HPDE6-E6E7 (cell line): ENCODE data around the gene DDX28.
"Not testable (repeated sequence)": the region's sequence is repeated elsewhere in the genome, so short reads cannot be mapped to it uniquely, and the experiment has no call there.

Source experiments
- DNase-seq: peaks from one replicate; pipeline ENCODE4 v3.0.0; 2011; ENCODE audit warnings: missing footprints; ENCODE audit errors: extremely low spot score

The DDX28 gene

DNA sequence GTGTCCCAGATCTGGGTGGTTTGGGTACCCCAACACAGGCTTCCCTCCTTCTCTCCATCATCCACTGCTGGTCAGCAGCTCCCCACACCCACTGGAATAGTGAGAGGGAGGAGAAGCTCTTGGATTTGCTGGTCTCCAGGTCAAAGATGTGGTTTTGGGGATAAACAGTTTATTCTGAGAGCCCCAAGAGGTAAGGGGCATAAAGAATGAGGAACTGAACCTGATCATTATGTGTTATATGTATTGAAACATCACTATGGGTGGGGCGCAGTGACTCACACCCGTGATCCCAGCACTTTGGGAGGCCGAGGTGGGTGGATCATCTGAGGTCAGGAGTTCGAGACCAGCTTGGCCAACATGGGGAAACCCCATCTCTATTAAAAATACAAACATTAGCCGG lies 27.6 kb downstream of the DDX28 start:
- DNase-seq = no peak

DNA sequence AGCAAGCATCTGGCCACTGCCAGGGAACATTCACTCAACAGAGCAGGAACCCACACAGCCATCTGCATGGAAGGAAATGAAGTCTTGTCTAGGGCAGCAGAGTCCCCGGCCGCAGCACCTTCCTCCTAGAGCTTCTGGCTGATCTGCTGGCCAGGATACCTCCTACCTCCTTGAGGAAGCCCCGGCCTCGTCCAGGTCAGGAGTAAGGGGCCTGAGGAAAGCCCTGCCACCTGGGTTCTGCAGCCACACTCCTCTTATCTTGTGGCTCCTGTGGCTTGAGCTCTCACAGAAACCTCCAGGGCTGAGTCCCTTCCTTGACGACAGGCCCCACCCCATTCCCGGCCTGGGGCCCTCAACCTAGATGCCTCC lies 29.0 kb downstream of the DDX28 start:
- DNase-seq = not testable (repeated sequence)

DNA sequence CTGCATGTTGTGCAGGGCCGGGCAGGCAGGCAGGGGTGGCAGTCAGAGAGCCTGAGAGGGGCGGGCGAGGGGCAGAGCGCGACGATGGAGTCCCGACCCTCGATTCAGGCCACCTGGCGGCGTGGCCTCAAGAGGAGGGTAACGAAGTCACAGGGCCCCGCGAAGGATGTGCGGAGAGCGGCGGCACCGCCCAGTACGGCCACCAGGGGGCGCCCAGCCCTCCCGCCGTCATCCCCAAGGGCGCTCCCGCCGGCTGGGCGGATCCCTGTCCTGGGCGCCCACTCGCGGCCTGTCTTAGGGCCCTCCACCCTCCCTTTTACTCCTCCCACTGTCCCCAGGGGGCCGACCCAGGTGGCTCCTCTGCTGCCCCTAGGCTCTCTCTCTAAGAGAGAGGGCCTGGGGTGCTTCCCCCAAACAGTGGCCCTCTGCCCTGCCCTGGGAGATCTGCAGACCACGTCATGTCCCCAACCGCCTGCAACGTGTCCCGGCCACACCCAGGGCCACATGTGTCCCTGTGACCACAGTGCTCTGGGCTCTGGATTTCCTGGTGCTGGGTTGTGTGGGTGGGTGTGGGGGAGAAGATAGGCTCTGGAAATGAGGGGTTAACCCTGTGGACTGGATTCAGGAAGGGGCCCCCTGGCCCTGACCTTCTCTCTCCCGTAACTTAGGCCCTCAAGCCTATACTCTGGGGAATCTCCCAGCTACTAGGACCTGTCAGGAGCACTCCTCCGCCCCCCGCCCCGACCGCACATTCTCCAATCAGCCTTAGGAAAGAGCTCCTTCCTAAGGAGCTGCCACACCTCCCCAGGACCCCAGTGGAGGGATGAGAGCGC lies 29.6 kb downstream of the DDX28 start:
- DNase-seq = peak; percentile 80

- no peak for DNase-seq
These were observed 30.3 kb downstream of the DDX28 start for GRCh38 chr16:67992661-67993206.

- no peak for DNase-seq
These were observed 33.0 kb downstream of the DDX28 start for GRCh38 chr16:67990018-67990386.

DNA sequence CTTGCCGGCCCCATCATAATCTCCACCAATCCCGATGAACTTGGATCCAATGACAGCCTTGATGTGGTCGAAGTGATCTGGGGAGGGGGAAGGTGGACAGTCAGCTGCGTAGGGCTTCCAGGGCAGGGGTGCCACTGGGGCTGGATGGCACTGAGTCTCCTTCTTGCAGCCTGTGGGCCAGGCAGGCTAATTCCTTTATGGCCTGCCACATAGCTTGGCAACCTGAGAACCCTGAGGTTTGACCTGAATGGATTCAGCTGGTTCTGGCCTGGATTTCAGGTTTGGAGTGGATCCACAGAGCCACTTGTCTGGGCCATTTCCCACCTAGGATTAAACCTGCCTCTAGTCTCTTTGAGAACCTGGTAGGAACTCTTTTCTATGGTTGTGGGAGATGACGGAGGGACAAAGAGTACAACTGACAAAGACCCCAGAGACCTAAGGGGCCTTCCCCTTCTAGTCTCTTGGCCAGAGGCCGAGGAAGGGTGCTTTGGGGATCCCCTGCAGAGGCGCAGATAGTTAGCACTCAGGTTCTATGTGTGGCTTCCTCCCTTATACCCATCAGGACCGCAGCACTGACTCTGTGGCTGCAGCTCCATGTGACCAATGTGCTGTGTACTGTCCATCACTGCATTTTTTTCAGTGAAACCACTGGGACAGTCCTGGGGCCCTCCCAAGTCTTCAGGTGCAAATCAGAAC lies 33.6 kb downstream of the DDX28 start:
- no peak for DNase-seq

- no peak for DNase-seq
These were observed 34.4 kb downstream of the DDX28 start for GRCh38 chr16:67988675-67989074.

DNA sequence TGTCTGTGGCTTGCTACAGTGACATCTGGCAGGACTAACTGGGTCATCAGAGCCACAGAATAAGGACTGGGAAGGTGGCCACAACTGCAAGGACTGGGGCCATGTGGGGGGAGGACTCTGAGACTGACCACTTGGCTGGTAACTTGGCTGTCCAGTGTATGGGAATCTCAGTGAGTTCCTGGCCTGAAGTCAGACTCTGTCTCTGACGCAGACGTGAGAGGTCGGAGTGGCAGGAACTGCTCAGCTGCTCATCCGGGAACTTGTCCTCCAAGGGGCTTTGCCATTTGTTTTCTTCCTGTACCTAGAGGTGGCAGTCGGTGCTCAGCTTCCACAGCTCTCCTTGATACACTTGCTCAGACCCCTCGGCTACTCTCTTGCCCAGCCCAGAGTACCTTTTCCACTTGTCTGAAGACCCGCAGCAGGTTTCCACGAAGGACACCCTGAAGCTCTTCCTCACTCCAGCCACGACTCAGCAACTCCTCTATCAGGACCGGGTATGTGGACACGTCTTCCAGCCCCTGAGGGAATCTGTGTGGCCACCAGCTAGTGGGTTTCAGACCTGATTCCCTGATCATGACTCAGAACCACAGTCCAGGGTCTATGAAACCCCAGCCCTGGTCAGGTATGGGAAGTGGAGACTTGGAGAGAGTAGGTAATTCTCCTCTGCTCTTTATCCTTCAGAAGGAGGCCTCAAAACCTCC lies 35.4 kb downstream of the DDX28 start:
- DNase-seq = no peak

GRCh38 chr16:67986949-67987348 lies 36.1 kb downstream of the DDX28 start:
- DNase-seq = no peak

DNA sequence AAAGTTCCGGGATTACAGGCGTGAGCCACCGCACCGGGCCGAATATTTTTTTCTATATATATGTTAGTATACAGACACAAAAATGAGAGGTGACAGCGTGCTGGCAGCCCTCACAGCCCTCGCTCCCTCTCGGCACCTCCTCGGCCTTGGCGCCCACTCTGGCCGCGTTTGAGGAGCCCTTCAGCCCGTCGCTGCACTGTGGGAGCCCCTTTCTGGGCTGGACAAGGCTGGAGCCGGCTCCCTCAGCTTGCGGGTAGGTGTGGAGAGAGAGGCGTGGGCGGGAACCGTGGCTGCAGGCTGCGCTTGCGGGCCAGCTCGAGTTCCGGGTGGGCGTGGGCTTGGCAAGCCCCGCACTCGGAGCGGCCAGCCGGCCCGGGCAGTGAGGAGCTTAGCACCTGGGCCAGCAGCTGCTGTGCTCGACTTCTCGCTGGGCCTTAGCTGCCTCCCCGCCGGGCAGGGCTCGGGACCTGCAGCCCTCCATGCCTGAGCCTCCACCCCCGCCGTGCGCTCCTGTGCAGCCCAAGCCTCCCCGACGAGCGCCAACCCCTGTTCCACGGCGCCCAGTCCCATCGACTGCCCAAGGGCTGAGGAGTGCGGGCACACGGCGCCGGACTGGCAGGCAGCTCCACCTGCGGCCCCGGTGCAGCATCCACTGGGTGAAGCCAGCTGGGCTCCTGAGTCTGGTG lies 40.9 kb downstream of the DDX28 start:
- DNase-seq = no peak

- DNase-seq = no peak
These were observed 42.9 kb downstream of the DDX28 start, which contains the start of gene DPEP3 for GRCh38 chr16:67979955-67980678. TSS of gene DPEP3 (minus strand) at chr16:67980499. CDS start at chr16:67980380, 119 bp downstream.

DNA sequence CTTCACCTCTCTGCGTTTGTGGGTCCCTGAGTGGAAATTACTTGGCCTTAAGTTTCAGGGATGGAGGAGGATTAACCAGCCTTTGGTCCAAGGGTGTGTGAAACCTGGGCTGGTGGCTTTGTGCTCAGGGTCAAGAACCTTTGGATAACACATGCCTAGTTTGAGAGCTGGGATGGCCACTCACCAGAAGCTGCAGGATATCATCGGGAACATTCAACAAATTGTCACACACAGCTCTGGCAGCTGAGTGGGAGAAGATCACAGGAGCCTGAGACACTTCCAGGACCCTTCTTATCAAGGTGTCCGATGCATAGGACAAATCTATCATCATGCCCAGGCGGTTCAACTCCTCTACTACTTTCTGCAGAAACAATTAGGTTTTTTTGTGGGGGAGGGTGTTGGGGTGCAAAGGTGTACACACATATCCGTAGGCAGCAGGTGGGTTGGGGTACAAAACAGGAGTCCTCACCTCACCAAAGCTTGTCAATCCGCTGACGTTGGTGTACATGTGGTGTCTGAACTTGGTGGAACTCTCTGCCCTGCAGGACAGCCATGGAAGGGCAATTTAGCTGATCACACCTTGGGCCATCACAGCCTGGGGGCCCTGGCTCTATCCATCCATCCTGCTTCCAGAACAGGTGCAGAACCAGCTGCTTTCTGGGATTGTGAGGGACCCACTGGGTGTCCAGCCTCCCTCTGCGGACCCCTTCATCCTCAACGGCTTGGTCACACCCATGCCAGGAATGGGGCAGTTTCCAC lies 45.4 kb downstream of the DDX28 start:
- DNase-seq = no peak

GRCh38 chr16:67977005-67977404 lies 46.0 kb downstream of the DDX28 start:
- DNase-seq = no peak

GRCh38 chr16:67976205-67976604 lies 46.8 kb downstream of the DDX28 start:
- DNase-seq = no peak

- DNase-seq = no peak
These were observed 47.5 kb downstream of the DDX28 start for GRCh38 chr16:67975321-67976105.

- DNase-seq = not testable (repeated sequence)
These were observed 50.7 kb downstream of the DDX28 start for GRCh38 chr16:67972285-67972684.

DNA sequence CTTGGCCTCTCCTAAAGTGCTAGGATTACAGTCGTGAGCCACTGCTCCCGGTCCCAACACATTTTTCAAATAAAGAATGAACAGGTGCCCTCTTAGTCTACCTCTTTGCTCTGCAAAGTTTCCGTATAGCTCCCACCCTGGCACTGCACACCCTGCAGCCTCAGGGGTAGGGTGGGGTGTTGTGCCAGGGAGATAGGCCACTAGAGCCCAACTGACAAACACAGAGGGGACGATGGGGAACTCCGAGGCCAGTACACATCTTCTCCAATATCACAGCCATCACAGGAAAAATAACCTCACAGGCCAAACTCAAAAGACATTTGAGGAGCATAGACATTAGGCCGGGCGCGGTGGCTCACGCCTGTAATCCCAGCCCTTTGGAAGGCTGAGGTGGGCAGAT lies 51.9 kb downstream of the DDX28 start:
- DNase-seq = no peak
